H1 (cell line): Measurements from ENCODE around the gene CCDC77. TPM values are rescaled to one million over a fixed set of nuclear protein-coding genes. Genes with fewer than 3 reads are reported as not detected.

ENCODE experiments used
- CTCF ChIA-PET: fragments of 300-600 bp; sonication (Branson Sonifier 250); formaldehyde crosslinking; loops from one replicate; lab custom pipeline; 2021; ENCODE audit not compliant: partially characterized antibody; lab: Charles Lee
- POLR2A ChIA-PET: fragments of 300-600 bp; sonication (Branson Sonifier 250); formaldehyde crosslinking; loops from one replicate; lab custom pipeline; 2021; ENCODE audit warnings: inconsistent platforms; ENCODE audit not compliant: partially characterized antibody; lab: Charles Lee
- DNase-seq, 2 experiments: peaks; one replicate each; pipeline versions ENCODE4 v3.0.0 to v3.0.0-alpha.2; 2010 to 2022; ENCODE audit warnings: low spot score in 2 of 2, low read depth in 1 of 2, mixed read lengths in 1 of 2
- FAIRE-seq: peaks from 2 replicates; lab custom pipeline; 2011; peaks lifted over from hg19 to GRCh38; lab: Jason Lieb, UNC
- H2AFZ ChIP-seq: 2 replicates; pipeline ENCODE4 v1.8.1; 2012; ENCODE audit warnings: low read length, inconsistent platforms
- H2AK5ac ChIP-seq: 2 replicates; pipeline ENCODE4 v1.6.1; 2013; ENCODE audit warnings: low read depth, low read length
- H2BK120ac ChIP-seq: replicated peaks from 2 replicates; pipeline ENCODE3; 2013; ENCODE audit warnings: low read depth, low read length, inconsistent platforms
- H2BK12ac ChIP-seq: 2 replicates; pipeline ENCODE4 v1.6.1; 2013; ENCODE audit warnings: low read depth, low read length
- H2BK15ac ChIP-seq: 2 replicates; pipeline ENCODE4 v1.6.1; 2013; ENCODE audit warnings: low read length
- H2BK20ac ChIP-seq: 2 replicates; pipeline ENCODE4 v1.6.1; 2013; ENCODE audit warnings: low read length
- H2BK5ac ChIP-seq: 2 replicates; pipeline ENCODE4 v1.6.1; 2013; ENCODE audit warnings: low read depth, low read length
- H3K14ac ChIP-seq: 2 replicates; pipeline ENCODE4 v1.6.1; 2013; ENCODE audit warnings: inconsistent platforms; ENCODE audit not compliant: insufficient read length
- H3K18ac ChIP-seq: 2 replicates; pipeline ENCODE4 v1.6.1; 2013; ENCODE audit warnings: low read length; ENCODE audit errors: extremely low read depth
- H3K23ac ChIP-seq: 2 replicates; pipeline ENCODE4 v1.6.1; 2013; ENCODE audit warnings: inconsistent platforms; ENCODE audit not compliant: insufficient read length
- H3K23me2 ChIP-seq: 2 replicates; pipeline ENCODE4 v1.6.1; 2013; ENCODE audit warnings: low read depth, low read length
- H3K27ac ChIP-seq: 2 replicates; pipeline ENCODE4 v1.6.1; 2011; ENCODE audit warnings: low read depth, low read length, inconsistent platforms
- H3K27me3 ChIP-seq, 4 experiments: replicated peaks in 1 of 4; 1 replicate in 1 of 4; 2 replicates in 3 of 4; pipeline versions ENCODE4 v1.6.1 to v1.8.1; 2011 to 2013; ENCODE audit warnings: low read length in 3 of 4, mild to moderate bottlenecking in 3 of 4, inconsistent platforms in 2 of 4, mixed read lengths in 2 of 4, moderate library complexity in 1 of 4; ENCODE audit not compliant: control insufficient read depth in 3 of 4, insufficient read depth in 3 of 4; ENCODE audit errors: extremely low read depth in 1 of 4
- H3K36me3 ChIP-seq, 4 experiments: 2 replicates each; pipeline versions ENCODE4 v1.6.1 to v1.8.1; 2011 to 2013; ENCODE audit warnings: mild to moderate bottlenecking in 4 of 4, low read length in 3 of 4, moderate library complexity in 2 of 4, control low read depth in 1 of 4, inconsistent platforms in 1 of 4; ENCODE audit not compliant: insufficient read depth in 4 of 4, control insufficient read depth in 2 of 4
- H3K4ac ChIP-seq: replicated peaks from 2 replicates; pipeline ENCODE3; 2013; ENCODE audit warnings: low read length, low read depth, mixed read lengths, inconsistent platforms; ENCODE audit not compliant: insufficient read length
- H3K4me1 ChIP-seq, 4 experiments: replicated peaks in 1 of 4; 1 replicate in 1 of 4; 2 replicates in 3 of 4; pipeline versions ENCODE4 v1.6.1 to v1.8.1; 2011 to 2013; ENCODE audit warnings: low read length in 3 of 4, inconsistent platforms in 2 of 4, mixed read lengths in 1 of 4; ENCODE audit not compliant: insufficient read depth in 4 of 4, control insufficient read depth in 3 of 4
- H3K4me2 ChIP-seq, 2 experiments: 2 replicates each; pipeline versions ENCODE4 v1.6.1 to v1.8.1; 2011 to 2013; ENCODE audit warnings: low read depth in 2 of 2, low read length in 2 of 2, control low read depth in 1 of 2, inconsistent platforms in 1 of 2, mild to moderate bottlenecking in 1 of 2; ENCODE audit not compliant: insufficient read depth in 1 of 2
- H3K4me3 ChIP-seq, 4 experiments: fragments of 200-600, 300-600 bp in 1 of 4; sonication (generic), shearing (Covaris generic), sonication (Bioruptor Twin) in 1 of 4; 2 replicates each; pipeline versions ENCODE4 v1.5.1 to v1.8.1; 2011 to 2016; ENCODE audit warnings: low read length in 4 of 4, low read depth in 3 of 4, control low read depth in 2 of 4, inconsistent platforms in 2 of 4, mild to moderate bottlenecking in 2 of 4, mixed read lengths in 1 of 4, moderate library complexity in 1 of 4; ENCODE audit not compliant: insufficient read depth in 2 of 4; ENCODE audit errors: extremely low read depth in 1 of 4
- H3K56ac ChIP-seq: replicated peaks from 2 replicates; pipeline ENCODE3; 2013; ENCODE audit warnings: low read depth, mild to moderate bottlenecking, mixed read lengths, low read length, inconsistent platforms; ENCODE audit not compliant: insufficient read length
- H3K79me1 ChIP-seq: 2 replicates; pipeline ENCODE4 v1.6.1; 2013; ENCODE audit warnings: low read depth, low read length, control low read depth
- H3K79me2 ChIP-seq, 2 experiments: 2 replicates each; pipeline versions ENCODE4 v1.6.1 to v1.8.1; 2012 to 2013; ENCODE audit warnings: low read length in 2 of 2, mild to moderate bottlenecking in 2 of 2, inconsistent platforms in 1 of 2; ENCODE audit not compliant: insufficient read depth in 2 of 2, control insufficient read depth in 1 of 2
- H3K9ac ChIP-seq, 4 experiments: replicated peaks in 1 of 4; 1 replicate in 1 of 4; 2 replicates in 3 of 4; pipeline versions ENCODE4 v1.6.1 to v1.8.1; 2011 to 2013; ENCODE audit warnings: low read depth in 3 of 4, low read length in 3 of 4, control low read depth in 2 of 4, mild to moderate bottlenecking in 2 of 4, moderate library complexity in 2 of 4, inconsistent platforms in 1 of 4; ENCODE audit errors: extremely low read depth in 1 of 4
- H3K9me3 ChIP-seq, 2 experiments: 2 replicates each; pipeline versions ENCODE4 v1.6.1 to v1.8.1; 2012 to 2013; ENCODE audit warnings: mild to moderate bottlenecking in 2 of 2, moderate library complexity in 2 of 2, control low read depth in 1 of 2, inconsistent platforms in 1 of 2, low read depth in 1 of 2, low read length in 1 of 2, mixed read lengths in 1 of 2; ENCODE audit not compliant: insufficient read depth in 2 of 2
- H4K20me1 ChIP-seq, 2 experiments: replicated peaks in 1 of 2; 2 replicates each; pipeline versions ENCODE3 to v1.8.1; 2011 to 2013; ENCODE audit warnings: inconsistent platforms in 2 of 2, low read length in 2 of 2, mild to moderate bottlenecking in 1 of 2; ENCODE audit not compliant: insufficient read depth in 2 of 2, control insufficient read depth in 1 of 2
- H4K5ac ChIP-seq: 2 replicates; pipeline ENCODE4 v1.6.1; 2013; ENCODE audit warnings: low read length, low read depth, mixed read lengths, inconsistent platforms; ENCODE audit not compliant: insufficient read length
- H4K8ac ChIP-seq: 2 replicates; pipeline ENCODE4 v1.8.0; 2013; ENCODE audit warnings: mild to moderate bottlenecking, moderate library complexity, low read length, inconsistent platforms; ENCODE audit not compliant: insufficient read depth; ENCODE audit errors: extremely low read depth
- H4K91ac ChIP-seq: replicated peaks from 2 replicates; pipeline ENCODE3; 2013; ENCODE audit warnings: low read length, mixed read lengths, inconsistent platforms; ENCODE audit not compliant: insufficient read length
- WGBS, 2 experiments: shearing (Covaris generic) in 1 of 2; methylation state at CpG; one replicate each; pipeline versions ENCODE4 v1.1.6 to v1.1.7; 2013 to 2015; ENCODE audit warnings: low lambda C conversion rate in 2 of 2, mixed read lengths in 2 of 2, inconsistent platforms in 1 of 2, low coverage in 1 of 2, missing lambda C conversion rate in 1 of 2; ENCODE audit not compliant: insufficient replicate concordance in 2 of 2, insufficient coverage in 1 of 2, insufficient read length in 1 of 2; ENCODE audit errors: extremely low coverage in 1 of 2, missing lambda C conversion rate in 1 of 2; 5-methylcytosine and 5-hydroxymethylcytosine counted together
- polyA plus RNA-seq, 7 experiments: library from polyadenylated mRNA; depleted of rRNA in 3 of 7; stranded (reverse) in 5 of 7; unstranded in 2 of 7; fragments of >200 nt in 5 of 7; fragments of 200-250 nt in 2 of 7; gene quantifications; 1 replicate in 5 of 7; 2 replicates in 1 of 7; 4 replicates in 1 of 7; pipeline versions ENCODE4 v1.2.1 to v1.2.3, GENCODE V29; 2011 to 2013; ENCODE audit warnings: missing spikeins in 2 of 7, mixed read lengths in 2 of 7
- total RNA-seq: library from RNA; stranded (reverse); fragmentation: NEBNext Ultra II Directional; extraction: Animal tissue kit (Norgen Biotek cat#: 25700); gene quantifications from 2 replicates; pipeline ENCODE4 v1.2.1, GENCODE V29; 2021

The CCDC77 gene
- total and polyA plus RNA-seq, 2 of the 8 experiments (the other 6 are each of a cell fraction or from before 2014, with no cell fraction given): 10.3 to 30.4 TPM

DNA sequence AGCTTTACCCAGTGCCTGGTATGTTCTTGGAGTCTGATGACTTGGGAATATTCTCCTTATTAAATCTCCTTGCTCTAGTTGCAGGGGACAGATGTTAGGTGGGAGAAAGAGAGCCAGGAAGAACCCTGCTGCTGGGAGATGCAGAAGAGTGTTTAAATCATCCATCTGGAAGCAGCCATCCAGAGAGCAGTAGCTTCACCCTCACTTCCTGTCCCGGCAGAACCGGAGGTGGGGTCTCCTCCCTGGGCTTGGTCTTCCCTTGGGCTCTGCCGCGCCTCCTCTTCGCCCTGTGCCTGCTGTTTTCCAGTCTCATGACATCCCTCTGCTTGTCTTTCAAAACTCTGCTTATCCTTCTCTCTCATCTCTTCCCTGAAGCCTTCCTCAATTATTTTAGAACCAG lies 73.8 kb downstream of the CCDC77 start:
- no peak overlapping the region for H4K5ac ChIP-seq
- no peaks in the 10 kb centered on the region for H3K9me3 ChIP-seq
- no peak overlapping the region for H3K18ac ChIP-seq
- no peak overlapping the region for H3K4ac ChIP-seq
- CTCF ChIA-PET: interaction anchor here (0.9 to 1.5 kb wide), 5 partner anchors 10 to 33 kb away, joined by 3 to 4 read pairs (median 3); no protein-coding TSS in a partner anchor
- FAIRE-seq (no peak), DNase-seq (no peak)
- no peak overlapping the region for H3K56ac ChIP-seq
- no peak overlapping the region for H2BK15ac ChIP-seq
- H2BK120ac ChIP-seq: no peak overlapping the region
- POLR2A ChIA-PET: interaction anchor here (1.1 kb wide), 1 partner anchor 52 kb away, joined by 3 read pairs; no protein-coding TSS in a partner anchor
- H4K8ac ChIP-seq: no peak overlapping the region
- H2BK12ac ChIP-seq: no peak overlapping the region
- H2AFZ ChIP-seq: no peak overlapping the region
- H3K4me1 ChIP-seq: peaks cover 0 to 5% (median 0%) of the 10 kb centered on the region in 4 experiments; a peak in 1 of 7 replicates
- 95% methylated on average over 5 of the region's 5 CpGs; no CpG with 5 or more reads in 1 of the 2 experiments for WGBS, 2 experiments
- no peaks in the 10 kb centered on the region for H3K23me2 ChIP-seq
- no peak overlapping the region for H2BK5ac ChIP-seq
- no peak overlapping the region for H3K4me3 ChIP-seq
- no peaks in the 10 kb centered on the region for H3K27me3 ChIP-seq
- no peak overlapping the region for H2AK5ac ChIP-seq
- H3K23ac ChIP-seq: no peak overlapping the region
- no peak overlapping the region for H2BK20ac ChIP-seq
- H3K79me2 ChIP-seq: no peaks in the 10 kb centered on the region
- no peak overlapping the region for H3K27ac ChIP-seq
- H3K4me2 ChIP-seq: no peak overlapping the region
- no peak overlapping the region for H4K91ac ChIP-seq
- no peaks in the 10 kb centered on the region for H3K36me3 ChIP-seq
- peaks cover 7% of the 10 kb centered on the region; the same call in 1 of the 2 replicates for H3K79me1 ChIP-seq
- H3K14ac ChIP-seq: no peak overlapping the region
- no peak overlapping the region for H3K9ac ChIP-seq
- peaks cover 0 to 2% of the 10 kb centered on the region in 2 experiments for H4K20me1 ChIP-seq
